B cell (primary cell): Measurements from ENCODE around the gene HAGHL. TPM values are rescaled to one million over a fixed set of nuclear protein-coding genes. Genes with fewer than 3 reads are reported as not detected.

ENCODE experiments used
- ATAC-seq: fragments of 200-7000 bp; cut with Tn5 transposase; one replicate; pipeline ENCODE4 v1.10.0; 2021; ENCODE audit warnings: low read depth, mild to moderate bottlenecking, moderate number of reproducible peaks, moderate library complexity
- CTCF ChIA-PET: fragments of 350-600 bp; sonication (Branson Sonifier 250); formaldehyde crosslinking; loops from one replicate; lab custom pipeline; 2021; ENCODE audit warnings: antibody characterized with exemption, inconsistent platforms; lab: Charles Lee
- POLR2A ChIA-PET: fragments of 350-600 bp; sonication (Branson Sonifier 250); formaldehyde crosslinking; loops from one replicate; lab custom pipeline; 2021; ENCODE audit warnings: antibody characterized with exemption; lab: Charles Lee
- DNase-seq: peaks from one replicate; pipeline ENCODE4 v3.0.0; 2013
- H2AFZ ChIP-seq: 2 replicates; pipeline ENCODE4 v1.6.1; 2012; ENCODE audit warnings: mild to moderate bottlenecking, low read depth, low read length; ENCODE audit not compliant: insufficient read depth, poor library complexity, severe bottlenecking
- H3K27ac ChIP-seq, 2 donors: 1 replicate in 1 of 2; 2 replicates in 1 of 2; pipeline ENCODE4 v1.5.1; 2012 to 2013; ENCODE audit warnings: low read length in 2 of 2, mild to moderate bottlenecking in 2 of 2, moderate library complexity in 1 of 2
- H3K27me3 ChIP-seq, 4 experiments: fragments of 200-600 bp in 1 of 4; sonication (generic) in 1 of 4; replicated peaks in 1 of 4; 1 replicate in 2 of 4; 2 replicates in 2 of 4; pipeline versions ENCODE4 v1.6.1 to v1.7.0; 2013 to 2016; ENCODE audit warnings: low read length in 3 of 4, mild to moderate bottlenecking in 2 of 4, mixed read lengths in 1 of 4, moderate library complexity in 1 of 4; ENCODE audit not compliant: insufficient read depth in 4 of 4, control insufficient read depth in 3 of 4; ENCODE audit errors: control extremely low read depth in 1 of 4
- H3K36me3 ChIP-seq, 2 experiments: replicated peaks in 1 of 2; 1 replicate in 1 of 2; 2 replicates in 1 of 2; pipeline versions ENCODE4 v1.6.1 to v1.7.1; 2013; ENCODE audit warnings: low read length in 1 of 2; ENCODE audit not compliant: insufficient read depth in 2 of 2, control insufficient read depth in 1 of 2; ENCODE audit errors: control extremely low read depth in 1 of 2, extremely low read depth in 1 of 2
- H3K4me1 ChIP-seq, 2 donors: fragments of 200-600 bp in 1 of 2; sonication (generic) in 1 of 2; 1 replicate in 1 of 2; 2 replicates in 1 of 2; pipeline versions ENCODE4 v1.5.1 to v1.6.1; 2013 to 2017; ENCODE audit warnings: low read length in 2 of 2; ENCODE audit not compliant: control insufficient read depth in 2 of 2, insufficient read depth in 2 of 2
- H3K4me2 ChIP-seq: replicated peaks from 2 replicates; pipeline ENCODE3; 2012; ENCODE audit warnings: mild to moderate bottlenecking, low read depth, low read length; ENCODE audit not compliant: poor library complexity, severe bottlenecking
- H3K4me3 ChIP-seq, 5 experiments: fragments of 200-600 bp in 1 of 5; sonication (generic) in 1 of 5; 1 replicate in 3 of 5; 2 replicates in 2 of 5; pipeline versions ENCODE4 v1.5.1 to v1.7.0; 2011 to 2016; ENCODE audit warnings: low read length in 4 of 5, mild to moderate bottlenecking in 4 of 5, low read depth in 2 of 5, control low read depth in 1 of 5, moderate library complexity in 1 of 5; ENCODE audit not compliant: insufficient read depth in 1 of 5; ENCODE audit errors: control extremely low read depth in 1 of 5, extremely low read depth in 1 of 5
- H3K79me2 ChIP-seq: fragments of 200-600 bp; sonication (generic); one replicate; pipeline ENCODE4 v1.6.0; 2016; ENCODE audit warnings: low read length; ENCODE audit not compliant: control insufficient read depth, insufficient read depth
- H3K9ac ChIP-seq: fragments of 200-600 bp; sonication (generic); 2 replicates; pipeline ENCODE4 v1.6.1; 2017; ENCODE audit warnings: mild to moderate bottlenecking, low read length, moderate library complexity
- H3K9me3 ChIP-seq, 3 donors: one replicate each; pipeline versions ENCODE4 v1.6.1 to v1.7.1; 2013; ENCODE audit warnings: low read length in 2 of 3; ENCODE audit not compliant: control insufficient read depth in 2 of 3, insufficient read depth in 1 of 3; ENCODE audit errors: control extremely low read depth in 1 of 3
- H4K20me1 ChIP-seq: 2 replicates; pipeline ENCODE4 v1.6.0; 2012; ENCODE audit warnings: mild to moderate bottlenecking, low read length; ENCODE audit not compliant: insufficient read depth, control insufficient read depth, poor library complexity, severe bottlenecking
- H3K27ac Mint-ChIP-seq: one replicate; pipeline ENCODE4 v1.8.0; 2021; ENCODE audit warnings: mixed read lengths
- H3K27me3 Mint-ChIP-seq: one replicate; pipeline ENCODE4 v1.8.0; 2021; ENCODE audit warnings: mixed read lengths
- H3K4me1 Mint-ChIP-seq: one replicate; pipeline ENCODE4 v1.8.0; 2021; ENCODE audit warnings: mixed read lengths
- H3K4me3 Mint-ChIP-seq: one replicate; pipeline ENCODE4 v1.8.0; 2021; ENCODE audit warnings: mixed read lengths
- H3K9me3 Mint-ChIP-seq: one replicate; pipeline ENCODE4 v1.8.0; 2022; ENCODE audit warnings: mixed read lengths; ENCODE audit not compliant: insufficient read depth
- EZH2 ChIP-seq: IDR thresholded peaks from 2 replicates; pipeline ENCODE4 v1.6.1; 2012; ENCODE audit warnings: borderline replicate concordance, low read depth, mild to moderate bottlenecking, moderate library complexity, low read length; ENCODE audit not compliant: insufficient read depth, poor library complexity, severe bottlenecking
- WGBS: methylation state at CpG from one replicate; pipeline ENCODE4 v1.1.5; 2013; ENCODE audit warnings: missing lambda C conversion rate; ENCODE audit not compliant: insufficient coverage; 5-methylcytosine and 5-hydroxymethylcytosine counted together
- intact Hi-C: fragments of 100-400 bp; cut with micrococcal nuclease; formaldehyde crosslinking; loops from one replicate; pipeline ENCODE4 v1.10.0; 2022
- polyA plus RNA-seq: library from polyadenylated mRNA; depleted of rRNA; stranded (reverse); fragments of >200 nt; gene quantifications from 2 replicates; pipeline ENCODE4 v1.2.3, GENCODE V29; 2012
- total RNA-seq, 2 donors: library from RNA; stranded (reverse); fragments of 120-200 nt in 1 of 2; gene quantifications; 1 replicate in 1 of 2; 2 replicates in 1 of 2; pipeline versions ENCODE4 v1.2.3 to v1.2.4, GENCODE V29; 2013 to 2022
- TF ChIP-seq, protein P1 (sequence below): fragments of 200-600 bp; IDR thresholded peaks from one replicate; pipeline ENCODE4 v1.8.0; 2022; ENCODE audit warnings: antibody characterized with exemption, mild to moderate bottlenecking

HAGHL gene
- total and polyA plus RNA-seq, 2 donors (not counting 1 experiment from before 2014, with no cell fraction given) = 32.3 to 87.1 TPM

DNA sequence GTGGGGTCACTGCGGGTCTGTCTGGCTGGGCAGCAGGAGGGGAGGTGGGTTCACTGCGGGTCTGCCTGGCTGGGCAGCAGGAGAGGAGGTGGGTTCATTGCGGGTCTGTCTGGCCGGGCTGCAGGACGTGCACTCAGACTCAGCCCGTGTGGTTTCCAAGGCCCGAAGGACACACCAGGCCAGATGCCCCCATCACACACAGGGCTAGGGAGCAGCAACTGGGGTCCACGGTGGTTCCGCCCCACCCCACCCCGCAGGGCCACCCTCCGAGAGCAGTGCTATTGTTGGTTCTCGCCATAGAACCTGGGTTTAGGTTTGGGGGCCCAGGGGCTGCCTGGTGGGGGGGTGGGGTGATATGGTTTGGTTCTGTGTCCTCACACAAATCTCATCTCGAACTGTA lies 19.7 kb downstream of the HAGHL start:
- Histone ChIP-seq H3K4me2 (no peak overlapping the region), H3K27me3 (no peaks in the 10 kb centered on the region), H3K9ac (no peak overlapping the region), H4K20me1 (no peaks in the 10 kb centered on the region), H3K4me1 (no peaks in the 10 kb centered on the region), H3K4me3 (no peak overlapping the region), H3K9me3 (no peaks in the 10 kb centered on the region), H3K36me3 (no peaks in the 10 kb centered on the region), H3K79me2 (no peaks in the 10 kb centered on the region), H3K27ac (no peak overlapping the region), H2AFZ (no peak overlapping the region)
- ATAC-seq (no peak), DNase-seq (no peak)
- intact Hi-C loops = no loop called here
- no peak overlapping the region for H3K27ac Mint-ChIP-seq
- ChIA-PET POLR2A (no interaction called here), CTCF (no interaction called here)
- H3K4me1 Mint-ChIP-seq = no peaks in the 10 kb centered on the region
- 100% methylated on average over 7 of the region's 13 CpGs for WGBS
- TF ChIP-seq, protein P1, sequence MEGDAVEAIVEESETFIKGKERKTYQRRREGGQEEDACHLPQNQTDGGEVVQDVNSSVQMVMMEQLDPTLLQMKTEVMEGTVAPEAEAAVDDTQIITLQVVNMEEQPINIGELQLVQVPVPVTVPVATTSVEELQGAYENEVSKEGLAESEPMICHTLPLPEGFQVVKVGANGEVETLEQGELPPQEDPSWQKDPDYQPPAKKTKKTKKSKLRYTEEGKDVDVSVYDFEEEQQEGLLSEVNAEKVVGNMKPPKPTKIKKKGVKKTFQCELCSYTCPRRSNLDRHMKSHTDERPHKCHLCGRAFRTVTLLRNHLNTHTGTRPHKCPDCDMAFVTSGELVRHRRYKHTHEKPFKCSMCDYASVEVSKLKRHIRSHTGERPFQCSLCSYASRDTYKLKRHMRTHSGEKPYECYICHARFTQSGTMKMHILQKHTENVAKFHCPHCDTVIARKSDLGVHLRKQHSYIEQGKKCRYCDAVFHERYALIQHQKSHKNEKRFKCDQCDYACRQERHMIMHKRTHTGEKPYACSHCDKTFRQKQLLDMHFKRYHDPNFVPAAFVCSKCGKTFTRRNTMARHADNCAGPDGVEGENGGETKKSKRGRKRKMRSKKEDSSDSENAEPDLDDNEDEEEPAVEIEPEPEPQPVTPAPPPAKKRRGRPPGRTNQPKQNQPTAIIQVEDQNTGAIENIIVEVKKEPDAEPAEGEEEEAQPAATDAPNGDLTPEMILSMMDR = no peak
- no peak for TF ChIP-seq EZH2
- no peaks in the 10 kb centered on the region for H3K9me3 Mint-ChIP-seq
- H3K4me3 Mint-ChIP-seq = no peak overlapping the region
- no peaks in the 10 kb centered on the region for H3K27me3 Mint-ChIP-seq

DNA sequence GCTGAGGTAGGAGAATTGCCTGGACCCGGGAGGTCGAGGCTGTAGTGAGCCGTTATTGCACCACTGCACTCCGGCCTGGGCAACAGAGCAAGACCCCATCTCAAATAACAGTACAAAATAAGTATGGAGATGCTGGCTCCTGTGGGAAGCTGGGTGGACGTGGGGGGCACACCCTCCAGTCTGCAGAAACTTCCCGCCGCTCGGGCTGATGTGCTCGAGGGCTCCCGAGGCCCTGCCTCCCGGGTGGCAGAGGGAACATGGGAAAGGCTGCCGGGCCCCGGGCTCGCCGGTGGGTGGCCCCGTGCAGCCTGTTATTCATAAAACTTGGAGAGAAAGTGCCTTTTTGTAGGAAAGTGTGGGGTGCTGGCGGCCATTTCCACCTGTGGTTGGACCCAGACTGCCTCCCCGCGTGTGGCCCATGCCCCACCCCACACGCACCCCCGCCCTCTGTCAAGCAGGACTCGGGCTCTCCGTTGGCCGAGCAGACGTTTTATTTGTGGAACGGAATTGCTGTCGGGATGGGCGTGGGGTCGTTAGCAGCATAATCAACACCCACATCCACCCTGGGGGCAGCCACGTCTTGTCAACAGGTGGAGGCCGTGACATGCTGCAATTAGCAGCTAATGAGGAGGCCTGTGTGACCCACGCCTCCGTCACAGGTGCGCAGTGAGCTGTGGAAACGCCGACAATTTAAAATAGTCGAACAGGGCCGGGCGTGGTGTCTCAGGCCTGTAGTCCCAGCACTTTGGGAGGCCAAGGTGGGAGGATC lies 21.3 kb downstream of the HAGHL start:
- Histone ChIP-seq H3K27me3 (no peaks in the 10 kb centered on the region), H3K27ac (no peak overlapping the region), H3K9me3 (no peaks in the 10 kb centered on the region), H3K9ac (no peak overlapping the region), H2AFZ (no peak overlapping the region), H3K4me1 (no peaks in the 10 kb centered on the region), H4K20me1 (no peaks in the 10 kb centered on the region), H3K79me2 (no peaks in the 10 kb centered on the region), H3K36me3 (no peaks in the 10 kb centered on the region), H3K4me3 (no peak overlapping the region), H3K4me2 (no peak overlapping the region)
- WGBS = 85% methylated on average over 32 of the region's 39 CpGs
- H3K27ac Mint-ChIP-seq = no peak overlapping the region
- CTCF ChIA-PET = no interaction called here
- intact Hi-C loops = no loop called here
- no peak overlapping the region for H3K4me3 Mint-ChIP-seq
- no peaks in the 10 kb centered on the region for H3K4me1 Mint-ChIP-seq
- H3K9me3 Mint-ChIP-seq = no peaks in the 10 kb centered on the region
- ATAC-seq (no peak), DNase-seq (no peak)
- H3K27me3 Mint-ChIP-seq = no peaks in the 10 kb centered on the region
- POLR2A ChIA-PET = no interaction called here
- TF ChIP-seq EZH2 = no peak
- TF ChIP-seq, protein P1 = no peak
